ENCODE measurements around the gene NECAB2.

Gene NECAB2

DNA sequence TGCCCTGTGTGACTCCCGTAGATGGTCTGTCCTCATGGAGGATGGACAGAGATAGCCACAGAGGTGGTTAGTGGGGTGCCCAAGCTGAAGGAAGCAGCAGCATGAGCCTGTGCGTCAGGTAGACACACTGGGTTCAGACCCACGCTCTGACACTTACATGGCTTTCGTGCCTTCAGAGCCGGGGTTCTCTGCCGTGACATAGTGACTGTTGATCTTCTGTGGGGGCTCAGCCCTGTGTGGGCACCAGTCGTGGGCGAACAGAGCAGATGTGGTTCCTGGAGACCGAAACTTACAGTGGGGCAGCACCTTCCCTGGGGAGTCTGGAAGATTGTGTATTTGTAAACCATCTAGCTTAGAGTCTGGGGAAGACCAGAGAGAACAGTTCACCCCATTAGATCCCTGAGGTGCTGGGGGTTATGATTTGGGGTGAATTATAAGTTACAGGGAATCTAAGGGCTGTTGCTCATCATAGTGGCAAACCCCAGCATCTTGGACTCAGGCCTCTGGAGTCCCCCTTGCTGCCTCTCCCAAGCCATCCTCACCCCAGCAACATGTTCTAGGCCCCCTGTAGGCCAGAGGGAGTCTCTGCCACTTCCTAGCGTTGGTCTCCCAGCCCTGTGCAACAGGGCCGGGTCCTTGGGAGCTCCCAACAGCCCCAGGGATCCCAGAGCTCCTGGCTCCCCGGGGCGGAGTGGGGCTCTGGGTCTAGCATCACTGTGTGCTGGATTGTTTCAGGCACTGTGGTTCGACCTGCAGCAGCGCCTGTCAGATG is 28.6 kb downstream of the NECAB2 start:
- no peaks in the 10 kb centered on the region for H3K36me3 Mint-ChIP-seq (ENCODE audit: low read depth)
- no peak overlapping the region for H3K4me3 Mint-ChIP-seq
- no peaks in the 10 kb centered on the region for H3K4me1 Mint-ChIP-seq (ENCODE audit: low read depth)
- H3K9me3 Mint-ChIP-seq = no peaks in the 10 kb centered on the region
- H3K27ac Mint-ChIP-seq = no peak overlapping the region
- H3K27me3 Mint-ChIP-seq (ENCODE audit: low read depth) = peaks cover 4% of the 10 kb centered on the region

GRCh38 chr16:83998091-83998490 is 30.0 kb downstream of the NECAB2 start:
- Mint-ChIP-seq H3K4me3 (no peak overlapping the region), H3K4me1 (ENCODE audit: low read depth) (no peaks in the 10 kb centered on the region), H3K9me3 (no peaks in the 10 kb centered on the region), H3K27me3 (ENCODE audit: low read depth) (peaks cover 4% of the 10 kb centered on the region), H3K27ac (no peak overlapping the region), H3K36me3 (ENCODE audit: low read depth) (no peaks in the 10 kb centered on the region)

- H3K27ac Mint-ChIP-seq = no peak overlapping the region
- H3K27me3 Mint-ChIP-seq (ENCODE audit: low read depth) = no peaks in the 10 kb centered on the region
- no peaks in the 10 kb centered on the region for H3K4me1 Mint-ChIP-seq (ENCODE audit: low read depth)
- H3K4me3 Mint-ChIP-seq = no peak overlapping the region
- H3K36me3 Mint-ChIP-seq (ENCODE audit: low read depth) = no peaks in the 10 kb centered on the region
- no peaks in the 10 kb centered on the region for H3K9me3 Mint-ChIP-seq
These were observed 33.1 kb downstream of the NECAB2 start for GRCh38 chr16:84000989-84001642.

- Mint-ChIP-seq H3K27me3 (ENCODE audit: low read depth) (no peaks in the 10 kb centered on the region), H3K4me1 (ENCODE audit: low read depth) (no peaks in the 10 kb centered on the region), H3K9me3 (no peaks in the 10 kb centered on the region), H3K27ac (no peak overlapping the region), H3K4me3 (no peak overlapping the region), H3K36me3 (ENCODE audit: low read depth) (no peaks in the 10 kb centered on the region)
These were observed 33.7 kb downstream of the NECAB2 start for GRCh38 chr16:84001726-84002125.

DNA sequence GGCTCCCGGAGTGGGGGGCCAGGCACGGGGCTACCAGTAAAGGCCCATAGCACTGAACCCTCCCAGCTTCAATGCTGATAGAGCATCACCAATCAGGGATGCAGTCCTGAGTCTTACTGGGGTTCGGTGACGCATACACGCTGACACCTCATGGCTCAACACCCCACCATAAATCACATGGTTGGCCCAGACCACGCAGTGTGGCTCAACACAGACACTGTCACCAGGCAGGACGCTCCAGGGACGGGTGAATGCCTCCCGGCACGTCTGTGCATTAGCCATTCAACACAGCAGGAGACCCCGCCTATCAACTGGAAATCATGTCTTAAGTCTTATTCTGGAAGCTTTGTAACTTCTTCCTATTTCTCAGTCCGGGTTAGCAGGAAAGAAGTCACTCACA is 35.0 kb downstream of the NECAB2 start:
- Mint-ChIP-seq H3K36me3 (ENCODE audit: low read depth) (no peaks in the 10 kb centered on the region), H3K9me3 (no peaks in the 10 kb centered on the region), H3K27ac (no peak overlapping the region), H3K27me3 (ENCODE audit: low read depth) (no peaks in the 10 kb centered on the region), H3K4me3 (no peak overlapping the region), H3K4me1 (ENCODE audit: low read depth) (no peaks in the 10 kb centered on the region)

GRCh38 chr16:84004442-84004841 is 36.4 kb downstream of the NECAB2 start:
- Mint-ChIP-seq H3K27ac (no peak overlapping the region), H3K4me3 (no peak overlapping the region), H3K27me3 (ENCODE audit: low read depth) (no peaks in the 10 kb centered on the region)

DNA sequence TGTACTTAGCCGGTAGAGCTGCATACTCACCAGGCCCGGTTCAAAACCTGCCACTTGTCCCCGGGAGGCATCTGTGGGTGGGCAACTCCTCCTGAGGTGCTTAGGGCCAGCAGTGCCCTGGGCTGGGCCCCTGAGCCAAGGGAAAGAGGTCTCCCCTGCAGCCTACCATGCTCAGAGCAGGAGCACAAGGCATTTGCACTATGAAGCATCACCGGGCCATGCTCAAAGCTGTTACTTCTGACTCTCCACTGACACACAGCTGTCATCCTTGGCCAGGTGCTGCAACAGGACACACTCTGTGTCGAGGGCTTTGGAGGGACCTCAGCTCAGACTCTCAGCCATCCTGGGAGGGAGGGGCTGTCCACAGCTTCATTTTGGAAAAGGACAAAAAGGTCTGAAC is 37.3 kb downstream of the NECAB2 start:
- Mint-ChIP-seq H3K27ac (no peak overlapping the region), H3K4me3 (no peak overlapping the region), H3K36me3 (ENCODE audit: low read depth) (no peaks in the 10 kb centered on the region), H3K27me3 (ENCODE audit: low read depth) (no peaks in the 10 kb centered on the region), H3K4me1 (ENCODE audit: low read depth) (no peaks in the 10 kb centered on the region), H3K9me3 (no peaks in the 10 kb centered on the region)

More at GRCh38 chr16:84004442-84004841, 36.4 kb downstream of the NECAB2 start:
- Mint-ChIP-seq H3K4me1 (ENCODE audit: low read depth) (no peaks in the 10 kb centered on the region), H3K9me3 (no peaks in the 10 kb centered on the region), H3K36me3 (ENCODE audit: low read depth) (no peaks in the 10 kb centered on the region)

- Mint-ChIP-seq H3K27me3 (ENCODE audit: low read depth) (no peaks in the 10 kb centered on the region), H3K4me1 (ENCODE audit: low read depth) (no peaks in the 10 kb centered on the region), H3K9me3 (no peaks in the 10 kb centered on the region), H3K27ac (no peak overlapping the region), H3K36me3 (ENCODE audit: low read depth) (no peaks in the 10 kb centered on the region), H3K4me3 (no peak overlapping the region)
These were observed 39.5 kb downstream of the NECAB2 start for GRCh38 chr16:84007520-84007919.

DNA sequence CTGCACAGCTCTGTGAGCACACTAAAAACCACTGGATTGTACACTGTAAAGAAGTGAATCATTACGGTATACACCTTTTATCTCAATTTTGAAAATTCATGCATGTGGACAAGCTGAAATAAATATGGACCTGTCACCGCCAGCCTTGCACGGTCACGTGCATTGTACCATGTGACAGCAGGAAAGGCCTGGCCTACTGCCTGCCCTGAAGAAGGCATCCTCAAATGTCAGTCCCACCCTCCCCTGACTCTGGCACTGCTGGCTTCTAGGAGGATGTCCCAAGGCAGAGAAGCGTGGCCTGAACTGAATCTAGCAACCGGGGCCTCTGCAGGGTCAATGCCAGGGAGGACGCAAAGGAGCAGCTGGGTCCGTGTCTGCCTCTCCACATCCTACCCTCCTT is 39.9 kb downstream of the NECAB2 start:
- Mint-ChIP-seq H3K9me3 (no peaks in the 10 kb centered on the region), H3K27ac (no peak overlapping the region), H3K27me3 (ENCODE audit: low read depth) (no peaks in the 10 kb centered on the region), H3K4me1 (ENCODE audit: low read depth) (no peaks in the 10 kb centered on the region), H3K36me3 (ENCODE audit: low read depth) (no peaks in the 10 kb centered on the region), H3K4me3 (no peak overlapping the region)

DNA sequence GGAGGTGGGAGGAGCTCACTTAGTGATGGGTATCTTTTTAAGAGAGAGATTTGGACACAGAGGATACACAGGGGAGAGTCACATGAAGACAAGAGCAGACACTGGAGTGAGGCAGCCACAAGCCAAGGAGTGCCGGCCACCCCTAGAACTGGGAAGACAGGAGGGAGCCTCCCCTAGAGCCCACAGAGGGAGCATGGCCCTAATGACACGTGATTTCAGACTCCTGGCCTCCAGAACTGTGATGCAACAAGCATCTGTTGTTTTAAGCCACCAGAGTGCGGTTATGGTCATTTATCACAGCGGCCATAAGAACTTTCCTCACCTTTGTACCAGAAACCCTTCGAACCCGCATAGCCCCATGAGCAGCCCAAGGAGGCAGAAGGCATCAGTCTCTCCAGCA is 41.2 kb downstream of the NECAB2 start:
- no peak overlapping the region for H3K4me3 Mint-ChIP-seq
- peaks cover 2% of the 10 kb centered on the region for H3K4me1 Mint-ChIP-seq (ENCODE audit: low read depth)
- H3K36me3 Mint-ChIP-seq (ENCODE audit: low read depth) = no peaks in the 10 kb centered on the region
- no peaks in the 10 kb centered on the region for H3K27me3 Mint-ChIP-seq (ENCODE audit: low read depth)
- H3K9me3 Mint-ChIP-seq = no peaks in the 10 kb centered on the region
- no peak overlapping the region for H3K27ac Mint-ChIP-seq

GRCh38 chr16:84013787-84014569 is 45.9 kb downstream of the NECAB2 start:
- Mint-ChIP-seq H3K36me3 (ENCODE audit: low read depth) (no peaks in the 10 kb centered on the region), H3K9me3 (no peaks in the 10 kb centered on the region), H3K4me3 (no peak overlapping the region), H3K27me3 (ENCODE audit: low read depth) (no peaks in the 10 kb centered on the region), H3K4me1 (ENCODE audit: low read depth) (peaks cover 7% of the 10 kb centered on the region), H3K27ac (no peak overlapping the region)

GRCh38 chr16:84014570-84015327 is 46.7 kb downstream of the NECAB2 start:
- H3K36me3 Mint-ChIP-seq (ENCODE audit: low read depth) = no peaks in the 10 kb centered on the region
- H3K27ac Mint-ChIP-seq = no peak overlapping the region
- peaks cover 7% of the 10 kb centered on the region for H3K4me1 Mint-ChIP-seq (ENCODE audit: low read depth)
- no peaks in the 10 kb centered on the region for H3K9me3 Mint-ChIP-seq
- H3K27me3 Mint-ChIP-seq (ENCODE audit: low read depth) = no peaks in the 10 kb centered on the region
- H3K4me3 Mint-ChIP-seq = no peak overlapping the region

DNA sequence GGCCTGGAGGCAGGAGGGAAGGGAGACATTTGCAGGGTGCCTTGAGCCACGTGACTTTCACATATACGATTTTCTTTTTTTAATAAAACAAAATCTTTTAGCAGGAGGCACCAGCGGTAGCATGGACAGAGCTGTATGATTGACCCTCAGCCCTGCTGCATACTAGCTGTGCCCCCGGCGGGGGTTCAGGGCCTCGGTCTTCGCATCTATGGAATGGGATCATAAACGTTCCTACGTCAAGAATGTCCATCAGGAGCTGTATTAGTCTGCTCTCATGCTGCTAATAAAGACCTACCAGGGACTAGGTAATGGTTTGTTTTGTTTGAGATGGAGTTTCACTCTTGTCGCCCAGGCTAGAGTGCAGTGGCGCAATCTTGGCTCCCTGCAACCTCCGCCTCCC is 47.4 kb downstream of the NECAB2 start:
- Mint-ChIP-seq H3K36me3 (ENCODE audit: low read depth) (no peaks in the 10 kb centered on the region), H3K4me1 (ENCODE audit: low read depth) (peaks cover 7% of the 10 kb centered on the region), H3K27ac (no peak overlapping the region), H3K27me3 (ENCODE audit: low read depth) (no peaks in the 10 kb centered on the region), H3K4me3 (no peak overlapping the region), H3K9me3 (no peaks in the 10 kb centered on the region)

GRCh38 chr16:84016477-84016876 is 48.4 kb downstream of the NECAB2 start:
- Mint-ChIP-seq H3K27ac (no peak overlapping the region), H3K4me1 (ENCODE audit: low read depth) (peaks cover 7% of the 10 kb centered on the region), H3K36me3 (ENCODE audit: low read depth) (no peaks in the 10 kb centered on the region), H3K4me3 (no peak overlapping the region), H3K9me3 (peaks cover 3% of the 10 kb centered on the region), H3K27me3 (ENCODE audit: low read depth) (no peaks in the 10 kb centered on the region)

Measured in T-helper 1 cell treated with Interleukin-12 subunit alpha and Interleukin-12 subunit beta and Interleukin-4 antibody, amounts not matched to agents 30 μg/mL and 1 μg/mL, for 36 hours (primary cell).